PFSK-1 (cell line): ENCODE data around the gene SLAMF1.

Experiments
- FOXP2 ChIP-seq: optimal IDR thresholded peaks from 2 replicates; pipeline ENCODE3; 2011; ENCODE audit warnings: borderline replicate concordance, control low read depth, inconsistent platforms; ENCODE audit not compliant: insufficient read depth; ENCODE audit errors: extremely low read length, extremely low read depth
- POLR2AphosphoS5 ChIP-seq: IDR thresholded peaks from 2 replicates; pipeline ENCODE4 v1.6.1; 2012; ENCODE audit warnings: low read depth, mild to moderate bottlenecking, control low read depth, low read length, moderate library complexity
- REST ChIP-seq, 2 experiments: IDR thresholded peaks; 2 replicates each; pipeline versions ENCODE4 v1.6.1 to v1.8.0; 2011 to 2012; ENCODE audit warnings: low read depth in 2 of 2, low read length in 2 of 2, control low read depth in 1 of 2, inconsistent platforms in 1 of 2, mild to moderate bottlenecking in 1 of 2, moderate library complexity in 1 of 2; ENCODE audit not compliant: insufficient read depth in 1 of 2
- SIN3A ChIP-seq: IDR thresholded peaks from 2 replicates; pipeline ENCODE4 v1.6.1; 2012; ENCODE audit warnings: mild to moderate bottlenecking, low read length, moderate library complexity, borderline replicate concordance; ENCODE audit not compliant: insufficient read depth
- TAF1 ChIP-seq: IDR thresholded peaks from 2 replicates; pipeline ENCODE4 v1.6.1; 2012; ENCODE audit warnings: low read length, control low read depth, borderline replicate concordance; ENCODE audit not compliant: insufficient read depth

The SLAMF1 gene

DNA sequence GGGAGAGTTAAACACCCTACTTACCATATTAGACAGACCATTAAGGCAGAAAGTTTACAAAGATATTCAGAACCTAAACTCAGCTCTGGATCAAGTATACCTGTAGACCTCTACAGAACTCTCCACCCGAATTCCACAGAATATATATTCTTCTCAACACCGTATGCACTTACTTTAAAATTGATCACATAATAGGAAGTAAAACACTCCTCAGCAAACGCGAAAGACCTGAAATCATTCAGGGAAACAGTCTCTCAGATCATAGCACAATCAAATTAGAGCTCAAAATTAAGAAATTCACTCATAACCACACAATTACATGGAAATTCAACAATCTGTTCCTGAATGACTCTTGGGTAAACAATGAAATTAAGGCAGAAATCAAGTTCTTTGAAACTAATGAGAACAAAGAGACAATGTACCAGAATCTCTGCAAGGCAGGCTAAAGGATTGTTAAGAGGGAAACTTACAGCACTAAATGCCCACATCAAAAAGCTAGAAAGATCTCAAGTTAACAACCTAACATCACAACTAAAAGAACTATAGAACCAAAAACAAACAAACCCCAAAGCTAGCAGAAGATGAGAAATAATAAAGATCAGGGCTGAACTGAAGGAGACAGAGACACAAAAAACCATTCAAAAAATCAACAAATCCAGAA, 86.7 kb downstream of the SLAMF1 start:
- TF ChIP-seq SIN3A: no peak
- no peak for TF ChIP-seq FOXP2
- no peak for TF ChIP-seq POLR2AphosphoS5
- no peak for TF ChIP-seq REST (IDR thresholded peaks at IDR 0.05; ENCODE audit: insufficient read depth in 1 of 2, low read depth in 2 of 2, low read length in 2 of 2)
- no peak for TF ChIP-seq TAF1

DNA sequence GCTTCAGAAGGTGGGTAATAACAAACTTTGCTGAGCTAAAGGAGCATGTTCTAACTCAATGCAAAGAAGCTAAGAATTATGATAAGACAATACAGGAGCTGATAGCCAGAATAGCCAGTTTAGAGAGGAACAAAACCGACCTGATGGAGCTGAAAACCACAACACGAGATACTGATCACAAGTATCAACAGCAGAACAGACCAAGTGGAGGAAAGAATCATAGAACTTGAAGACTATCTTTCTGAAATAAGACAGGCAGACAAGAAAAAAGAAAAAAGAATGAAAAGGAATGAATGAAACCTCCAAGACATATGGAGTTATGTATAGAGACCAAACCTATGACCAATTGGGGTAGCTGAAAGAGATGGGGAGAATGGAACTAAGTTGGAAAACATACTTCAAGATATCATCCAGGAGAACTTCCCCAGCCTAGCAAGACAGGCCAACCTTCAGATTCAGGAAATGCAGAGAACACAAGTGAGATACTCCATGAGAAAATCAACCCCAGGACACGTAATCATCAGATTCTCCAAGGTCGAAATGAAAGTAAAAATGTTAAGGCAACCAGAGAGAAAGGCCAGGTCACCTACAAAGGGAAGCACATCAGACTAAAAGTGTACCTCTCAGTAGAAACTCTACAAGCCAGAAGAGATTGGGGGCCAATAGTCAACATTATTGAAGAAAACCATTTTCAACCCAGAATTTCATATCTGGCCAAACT, 88.0 kb downstream of the SLAMF1 start:
- no peak for TF ChIP-seq SIN3A
- TF ChIP-seq REST (IDR thresholded peaks at IDR 0.05; ENCODE audit: insufficient read depth in 1 of 2, low read depth in 2 of 2, low read length in 2 of 2): no peak
- no peak for TF ChIP-seq POLR2AphosphoS5
- TF ChIP-seq TAF1: no peak
- no peak for TF ChIP-seq FOXP2
